ENCODE results near the gene TMEM131.

TMEM131 gene

GRCh38 chr2:98009887-98010760, 14.4 kb upstream of the TMEM131 start (continued):
- no peak for TF ChIP-seq ZNF513 (tag by site-specific recombination; IDR thresholded peaks at IDR 0.05)
- TF ChIP-seq ZNF658 (tag by site-specific recombination; IDR thresholded peaks at IDR 0.05): no peak
- TF ChIP-seq SP2 (tag by site-specific recombination; IDR thresholded peaks at IDR 0.05): no peak

GRCh38 chr2:98008415-98008814, 12.7 kb upstream of the TMEM131 start:
- no peaks in the 10 kb centered on the region for H3K36me3 ChIP-seq (ENCODE audit: control insufficient read depth in 2 of 2, insufficient read depth in 1 of 2, low read length in 2 of 2)
- H3K4me3 ChIP-seq (ENCODE audit: low read depth, low read length): no peak overlapping the region
- H3K27ac ChIP-seq (ENCODE audit: extremely low read depth, low read depth, low read length): no peak overlapping the region
- ChIA-PET CTCF (no interaction called here), POLR2A (no interaction called here)
- TF ChIP-seq OVOL3 (tag by site-specific recombination; IDR thresholded peaks at IDR 0.05) (no peak), ZNF707 (tag by site-specific recombination; IDR thresholded peaks at IDR 0.05) (no peak), ZNF202 (tag by site-specific recombination; IDR thresholded peaks at IDR 0.05; ENCODE audit: borderline replicate concordance) (no peak)
- no peaks in the 10 kb centered on the region for H3K9me3 ChIP-seq (ENCODE audit: control insufficient read depth, insufficient read depth, low read depth, low read length)
- no peaks in the 10 kb centered on the region for H3K4me1 ChIP-seq (ENCODE audit: control insufficient read depth, insufficient read depth, low read length)

- CTCF ChIA-PET: no interaction called here
- H3K27ac ChIP-seq (ENCODE audit: extremely low read depth, low read depth, low read length): no peak overlapping the region
- TF ChIP-seq SCRT2 (tag by site-specific recombination; IDR thresholded peaks at IDR 0.05) (no peak), ELK4 (IDR thresholded peaks at IDR 0.05; ENCODE audit: borderline replicate concordance, low read depth, low read length) (no peak), ZNF274 (IDR thresholded peaks at IDR 0.05; ENCODE audit: low read length) (no peak), ZNF274 (tag by site-specific recombination; IDR thresholded peaks at IDR 0.05; ENCODE audit: borderline replicate concordance) (no peak), KLF7 (tag by site-specific recombination; IDR thresholded peaks at IDR 0.05; ENCODE audit: borderline replicate concordance) (no peak), ZNF785 (tag by site-specific recombination; IDR thresholded peaks at IDR 0.05) (no peak), ZNF202 (tag by site-specific recombination; IDR thresholded peaks at IDR 0.05; ENCODE audit: borderline replicate concordance) (no peak), WT1 (tag by site-specific recombination; IDR thresholded peaks at IDR 0.05) (no peak), ZNF335 (tag by site-specific recombination; conservative IDR thresholded peaks at IDR 0.05) (no peak), ZSCAN23 (tag by site-specific recombination; IDR thresholded peaks at IDR 0.05) (no peak), ZBTB7A (tag by site-specific recombination; IDR thresholded peaks at IDR 0.05; ENCODE audit: low read depth) (no peak), GLIS1 (tag by site-specific recombination; IDR thresholded peaks at IDR 0.05) (no peak), ZNF610 (tag by site-specific recombination; IDR thresholded peaks at IDR 0.05; ENCODE audit: borderline replicate concordance) (no peak), ATF2 (tag by site-specific recombination; IDR thresholded peaks at IDR 0.05; ENCODE audit: low read depth) (no peak), BCL11A (tag by site-specific recombination; IDR thresholded peaks at IDR 0.05; ENCODE audit: low read depth) (no peak), KLF10 (tag by site-specific recombination; IDR thresholded peaks at IDR 0.05) (no peak)
Measured at GRCh38 chr2:98006378-98006777, 10.6 kb upstream of the TMEM131 start.

More at GRCh38 chr2:98006378-98006777, 10.6 kb upstream of the TMEM131 start:
- Histone ChIP-seq H3K36me3 (ENCODE audit: control insufficient read depth in 2 of 2, insufficient read depth in 1 of 2, low read length in 2 of 2) (no peaks in the 10 kb centered on the region), H3K4me1 (ENCODE audit: control insufficient read depth, insufficient read depth, low read length) (no peaks in the 10 kb centered on the region), H3K4me3 (ENCODE audit: low read depth, low read length) (no peak overlapping the region), H3K9me3 (ENCODE audit: control insufficient read depth, insufficient read depth, low read depth, low read length) (no peaks in the 10 kb centered on the region)
- POLR2A ChIA-PET: no interaction called here

Measured in HEK293 (cell line).